Stimulated activated CD4-positive, alpha-beta T cell treated with anti-CD3 and anti-CD28 coated beads, Interleukin-4, amount 100 ng/mL, for 4 hours (primary cell): ENCODE measurements around the gene FLT3.
"Not testable (repeated sequence)": the region's sequence is repeated elsewhere in the genome, so short reads cannot be mapped to it uniquely, and the experiment has no call there.

Experiments
- DNase-seq, 2 experiments: peaks; one replicate each; pipeline ENCODE4 v3.0.0-alpha.2; 2020

The FLT3 gene

GRCh38 chr13:27971236-27971645 is 129.1 kb downstream of the FLT3 start:
- DNase-seq = no peak

- DNase-seq = no peak
Measured at GRCh38 chr13:27970382-27971235, 129.8 kb downstream of the FLT3 start.

GRCh38 chr13:27969866-27970229 is 130.5 kb downstream of the FLT3 start:
- no peak for DNase-seq

GRCh38 chr13:27969082-27969865 is 131.1 kb downstream of the FLT3 start, which contains the start of gene CDX2:
CDX2 (minus strand) TSS chr13:27969315; CDS start chr13:27969006, 309 bp downstream.
- DNase-seq = no peak

GRCh38 chr13:27968316-27969081 is 131.9 kb downstream of the FLT3 start:
- DNase-seq = no peak

- DNase-seq = no peak
Measured at GRCh38 chr13:27967736-27968315, 132.6 kb downstream of the FLT3 start.

GRCh38 chr13:27967203-27967735 is 133.1 kb downstream of the FLT3 start:
- DNase-seq = no peak

- DNase-seq = no peak
Measured at GRCh38 chr13:27966641-27967202, 133.7 kb downstream of the FLT3 start.

GRCh38 chr13:27965740-27966640 is 134.4 kb downstream of the FLT3 start:
- DNase-seq = no peak

- DNase-seq = no peak
Measured at GRCh38 chr13:27965343-27965739, 135.0 kb downstream of the FLT3 start.

GRCh38 chr13:27964741-27965323 is 135.5 kb downstream of the FLT3 start:
- DNase-seq = no peak

- DNase-seq = not testable (repeated sequence)
Measured at GRCh38 chr13:27964206-27964605, 136.2 kb downstream of the FLT3 start.

GRCh38 chr13:27963491-27963890 is 136.9 kb downstream of the FLT3 start:
- no peak for DNase-seq

GRCh38 chr13:27962982-27963381 is 137.4 kb downstream of the FLT3 start:
- DNase-seq = no peak

- DNase-seq = no peak
Measured at GRCh38 chr13:27962128-27962841, 138.1 kb downstream of the FLT3 start.

GRCh38 chr13:27961227-27962085 is 138.9 kb downstream of the FLT3 start:
- no peak for DNase-seq

GRCh38 chr13:27960362-27961226 is 139.8 kb downstream of the FLT3 start:
- DNase-seq = no peak

GRCh38 chr13:27959976-27960361 is 140.4 kb downstream of the FLT3 start:
- DNase-seq = no peak
